Measurements from ENCODE around the gene TM9SF3.

DNA sequence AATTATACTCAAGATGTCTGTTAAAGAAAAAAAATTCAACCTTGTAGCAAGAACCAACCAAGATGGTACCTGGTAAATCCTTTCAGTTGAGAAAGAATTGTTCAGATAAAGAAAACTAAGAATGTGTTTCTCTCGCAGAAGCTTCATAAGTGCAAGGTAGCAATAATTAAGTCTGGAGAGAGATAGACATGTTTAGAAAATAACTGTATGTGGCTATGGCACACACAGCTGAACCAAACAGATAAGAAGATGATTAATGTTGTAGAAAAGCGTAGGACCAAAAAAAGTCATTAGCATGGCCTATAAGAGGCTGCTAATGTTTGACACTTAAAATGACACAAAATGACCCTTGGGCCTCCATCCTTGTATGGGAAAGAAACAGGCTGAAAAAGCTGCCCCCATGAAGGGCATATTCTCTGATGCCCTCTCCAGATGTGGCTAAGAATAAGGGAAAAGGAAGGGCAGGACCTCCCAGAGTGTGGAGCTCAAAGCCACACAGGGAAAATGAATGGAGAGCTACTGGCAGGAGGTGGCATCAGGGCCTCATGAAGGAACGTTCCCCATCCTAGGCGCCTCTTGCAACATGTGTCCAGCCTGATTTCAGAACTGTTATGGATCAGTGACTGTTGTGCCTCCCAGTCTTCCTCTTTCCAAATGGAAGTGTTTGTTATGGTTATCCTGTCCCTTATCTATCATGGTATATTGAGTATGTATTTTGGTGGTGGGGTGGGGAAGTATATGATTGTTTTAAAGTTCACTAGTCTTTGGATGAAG lies 103.8 kb downstream of the TM9SF3 start:
- no peak for TF ChIP-seq EZH2phosphoT487 (IDR thresholded peaks at IDR 0.05; ENCODE audit: borderline replicate concordance)
- TF ChIP-seq POLR2A (IDR thresholded peaks at IDR 0.05; ENCODE audit: borderline replicate concordance, extremely low read depth, insufficient read depth, insufficient read length) = no peak
- TF ChIP-seq, protein P1, sequence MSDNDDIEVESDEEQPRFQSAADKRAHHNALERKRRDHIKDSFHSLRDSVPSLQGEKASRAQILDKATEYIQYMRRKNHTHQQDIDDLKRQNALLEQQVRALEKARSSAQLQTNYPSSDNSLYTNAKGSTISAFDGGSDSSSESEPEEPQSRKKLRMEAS (IDR thresholded peaks at IDR 0.05) = no peak
- TF ChIP-seq SRF (IDR thresholded peaks at IDR 0.05; ENCODE audit: low read depth) = no peak
- TF ChIP-seq, protein P2, sequence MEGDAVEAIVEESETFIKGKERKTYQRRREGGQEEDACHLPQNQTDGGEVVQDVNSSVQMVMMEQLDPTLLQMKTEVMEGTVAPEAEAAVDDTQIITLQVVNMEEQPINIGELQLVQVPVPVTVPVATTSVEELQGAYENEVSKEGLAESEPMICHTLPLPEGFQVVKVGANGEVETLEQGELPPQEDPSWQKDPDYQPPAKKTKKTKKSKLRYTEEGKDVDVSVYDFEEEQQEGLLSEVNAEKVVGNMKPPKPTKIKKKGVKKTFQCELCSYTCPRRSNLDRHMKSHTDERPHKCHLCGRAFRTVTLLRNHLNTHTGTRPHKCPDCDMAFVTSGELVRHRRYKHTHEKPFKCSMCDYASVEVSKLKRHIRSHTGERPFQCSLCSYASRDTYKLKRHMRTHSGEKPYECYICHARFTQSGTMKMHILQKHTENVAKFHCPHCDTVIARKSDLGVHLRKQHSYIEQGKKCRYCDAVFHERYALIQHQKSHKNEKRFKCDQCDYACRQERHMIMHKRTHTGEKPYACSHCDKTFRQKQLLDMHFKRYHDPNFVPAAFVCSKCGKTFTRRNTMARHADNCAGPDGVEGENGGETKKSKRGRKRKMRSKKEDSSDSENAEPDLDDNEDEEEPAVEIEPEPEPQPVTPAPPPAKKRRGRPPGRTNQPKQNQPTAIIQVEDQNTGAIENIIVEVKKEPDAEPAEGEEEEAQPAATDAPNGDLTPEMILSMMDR (IDR thresholded peaks at IDR 0.05 in 2 of 3, conservative IDR thresholded peaks at IDR 0.05 in 1 of 3; ENCODE audit: borderline replicate concordance in 1 of 3, insufficient read depth in 1 of 3, low read depth in 2 of 3, low read length in 2 of 3) = no peak
- TF ChIP-seq, protein P3, sequence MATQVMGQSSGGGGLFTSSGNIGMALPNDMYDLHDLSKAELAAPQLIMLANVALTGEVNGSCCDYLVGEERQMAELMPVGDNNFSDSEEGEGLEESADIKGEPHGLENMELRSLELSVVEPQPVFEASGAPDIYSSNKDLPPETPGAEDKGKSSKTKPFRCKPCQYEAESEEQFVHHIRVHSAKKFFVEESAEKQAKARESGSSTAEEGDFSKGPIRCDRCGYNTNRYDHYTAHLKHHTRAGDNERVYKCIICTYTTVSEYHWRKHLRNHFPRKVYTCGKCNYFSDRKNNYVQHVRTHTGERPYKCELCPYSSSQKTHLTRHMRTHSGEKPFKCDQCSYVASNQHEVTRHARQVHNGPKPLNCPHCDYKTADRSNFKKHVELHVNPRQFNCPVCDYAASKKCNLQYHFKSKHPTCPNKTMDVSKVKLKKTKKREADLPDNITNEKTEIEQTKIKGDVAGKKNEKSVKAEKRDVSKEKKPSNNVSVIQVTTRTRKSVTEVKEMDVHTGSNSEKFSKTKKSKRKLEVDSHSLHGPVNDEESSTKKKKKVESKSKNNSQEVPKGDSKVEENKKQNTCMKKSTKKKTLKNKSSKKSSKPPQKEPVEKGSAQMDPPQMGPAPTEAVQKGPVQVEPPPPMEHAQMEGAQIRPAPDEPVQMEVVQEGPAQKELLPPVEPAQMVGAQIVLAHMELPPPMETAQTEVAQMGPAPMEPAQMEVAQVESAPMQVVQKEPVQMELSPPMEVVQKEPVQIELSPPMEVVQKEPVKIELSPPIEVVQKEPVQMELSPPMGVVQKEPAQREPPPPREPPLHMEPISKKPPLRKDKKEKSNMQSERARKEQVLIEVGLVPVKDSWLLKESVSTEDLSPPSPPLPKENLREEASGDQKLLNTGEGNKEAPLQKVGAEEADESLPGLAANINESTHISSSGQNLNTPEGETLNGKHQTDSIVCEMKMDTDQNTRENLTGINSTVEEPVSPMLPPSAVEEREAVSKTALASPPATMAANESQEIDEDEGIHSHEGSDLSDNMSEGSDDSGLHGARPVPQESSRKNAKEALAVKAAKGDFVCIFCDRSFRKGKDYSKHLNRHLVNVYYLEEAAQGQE (IDR thresholded peaks at IDR 0.05; ENCODE audit: low read depth) = no peak
- TF ChIP-seq YY1 (IDR thresholded peaks at IDR 0.05; ENCODE audit: extremely low read depth, insufficient replicate concordance, low read depth, low read length) = no peak
- TF ChIP-seq, protein P4, sequence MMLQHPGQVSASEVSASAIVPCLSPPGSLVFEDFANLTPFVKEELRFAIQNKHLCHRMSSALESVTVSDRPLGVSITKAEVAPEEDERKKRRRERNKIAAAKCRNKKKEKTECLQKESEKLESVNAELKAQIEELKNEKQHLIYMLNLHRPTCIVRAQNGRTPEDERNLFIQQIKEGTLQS (IDR thresholded peaks at IDR 0.05) = no peak
- no peak for TF ChIP-seq EZH2 (IDR thresholded peaks at IDR 0.05)

Measured in HCT116 (cell line).